ENCODE measurements around the gene CDH4. TPM values are rescaled to one million over a fixed set of nuclear protein-coding genes. Genes with fewer than 3 reads are reported as not detected.

Gene CDH4
- total RNA-seq, 1 experiment from 2014 or later: 5.3 TPM

DNA sequence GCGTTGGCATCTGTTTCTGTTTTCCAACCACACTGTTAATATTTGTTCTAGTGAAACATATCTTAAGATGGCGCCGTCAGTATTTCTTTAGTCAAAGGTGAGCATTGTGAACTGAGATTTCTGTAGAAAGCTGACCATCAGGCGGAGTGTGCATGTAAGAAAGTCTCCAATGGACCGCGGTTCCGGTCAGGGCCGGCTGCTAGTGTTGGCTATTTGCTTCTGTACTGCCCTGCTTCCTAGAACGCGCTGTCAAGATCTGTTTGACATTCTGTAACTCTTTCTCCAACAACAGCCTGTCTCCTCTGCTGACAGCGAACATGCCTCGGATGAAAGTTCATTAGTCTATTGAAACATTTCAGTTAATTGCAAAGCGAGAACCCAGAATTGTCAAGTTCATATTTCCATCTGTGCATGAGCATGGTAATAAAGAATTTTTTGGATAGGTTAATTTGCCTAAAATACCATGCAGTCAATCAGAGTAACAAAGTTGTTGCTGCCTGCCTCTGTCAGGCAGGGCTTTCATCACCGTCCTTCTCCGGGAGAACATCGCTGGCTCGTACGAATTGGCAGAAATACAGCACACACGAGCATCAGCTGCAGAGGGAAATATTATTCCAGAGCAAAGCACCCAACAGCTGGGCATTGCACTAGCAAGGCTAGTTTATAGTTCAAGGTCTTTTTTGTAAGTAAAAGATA is 369.1 kb downstream of the CDH4 start (continued):
- TF ChIP-seq SP1 (CRISPR knock-in tag; conservative IDR thresholded peaks at IDR 0.05): no peak

DNA sequence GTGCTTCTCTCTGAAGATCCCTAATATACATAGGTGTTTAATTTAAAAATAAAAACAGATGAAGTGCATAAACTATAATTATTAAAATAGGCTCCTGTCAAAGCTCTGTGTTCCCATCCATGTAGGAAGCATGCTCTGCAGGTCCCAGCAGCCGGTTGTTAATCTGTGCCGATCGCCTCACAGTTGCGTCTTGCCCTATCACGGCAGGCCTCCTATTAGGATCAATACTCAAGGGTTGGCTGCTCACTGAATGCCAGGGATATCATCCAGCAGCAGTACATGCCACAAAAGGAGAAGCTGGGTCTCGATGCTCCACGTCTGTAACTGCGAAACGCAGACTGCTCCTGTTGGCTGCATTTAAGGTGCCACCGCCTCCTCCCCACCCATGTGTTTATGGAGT is 369.8 kb downstream of the CDH4 start:
- H3K36me3 Mint-ChIP-seq: no peaks in the 10 kb centered on the region
- peaks cover 30% of the 10 kb centered on the region for H3K27me3 Mint-ChIP-seq (ENCODE audit: low read depth)
- TF ChIP-seq TEAD4 (CRISPR knock-in tag; IDR thresholded peaks at IDR 0.05): no peak
- TF ChIP-seq GTF2I (CRISPR knock-in tag; conservative IDR thresholded peaks at IDR 0.05): no peak
- no peak for TF ChIP-seq NR2C2 (CRISPR knock-in tag; IDR thresholded peaks at IDR 0.05)
- H3K4me3 Mint-ChIP-seq: no peak overlapping the region
- H3K9me3 Mint-ChIP-seq: peaks cover 6% of the 10 kb centered on the region
- H3K4me1 Mint-ChIP-seq: no peaks in the 10 kb centered on the region
- ATAC-seq (no peak), DNase-seq (ENCODE audit: low spot score) (no peak)
- ChIA-PET CTCF (no interaction called here), POLR2A (no interaction called here)
- no peak overlapping the region for H3K27ac Mint-ChIP-seq

GRCh38 chr20:61623451-61623850 is 371.4 kb downstream of the CDH4 start:
- POLR2A ChIA-PET: no interaction called here
- no peaks in the 10 kb centered on the region for H3K4me1 Mint-ChIP-seq
- no peak overlapping the region for H3K4me3 Mint-ChIP-seq
- DNase-seq (ENCODE audit: low spot score) (no peak), ATAC-seq (no peak)
- CTCF ChIA-PET: interaction anchor here (0.9 kb wide), 1 partner anchor 263 kb away, joined by 3 read pairs; no protein-coding TSS in a partner anchor
- no peaks in the 10 kb centered on the region for H3K36me3 Mint-ChIP-seq
- H3K9me3 Mint-ChIP-seq: no peaks in the 10 kb centered on the region
- peaks cover 21% of the 10 kb centered on the region for H3K27me3 Mint-ChIP-seq (ENCODE audit: low read depth)
- TF ChIP-seq, protein P1, sequence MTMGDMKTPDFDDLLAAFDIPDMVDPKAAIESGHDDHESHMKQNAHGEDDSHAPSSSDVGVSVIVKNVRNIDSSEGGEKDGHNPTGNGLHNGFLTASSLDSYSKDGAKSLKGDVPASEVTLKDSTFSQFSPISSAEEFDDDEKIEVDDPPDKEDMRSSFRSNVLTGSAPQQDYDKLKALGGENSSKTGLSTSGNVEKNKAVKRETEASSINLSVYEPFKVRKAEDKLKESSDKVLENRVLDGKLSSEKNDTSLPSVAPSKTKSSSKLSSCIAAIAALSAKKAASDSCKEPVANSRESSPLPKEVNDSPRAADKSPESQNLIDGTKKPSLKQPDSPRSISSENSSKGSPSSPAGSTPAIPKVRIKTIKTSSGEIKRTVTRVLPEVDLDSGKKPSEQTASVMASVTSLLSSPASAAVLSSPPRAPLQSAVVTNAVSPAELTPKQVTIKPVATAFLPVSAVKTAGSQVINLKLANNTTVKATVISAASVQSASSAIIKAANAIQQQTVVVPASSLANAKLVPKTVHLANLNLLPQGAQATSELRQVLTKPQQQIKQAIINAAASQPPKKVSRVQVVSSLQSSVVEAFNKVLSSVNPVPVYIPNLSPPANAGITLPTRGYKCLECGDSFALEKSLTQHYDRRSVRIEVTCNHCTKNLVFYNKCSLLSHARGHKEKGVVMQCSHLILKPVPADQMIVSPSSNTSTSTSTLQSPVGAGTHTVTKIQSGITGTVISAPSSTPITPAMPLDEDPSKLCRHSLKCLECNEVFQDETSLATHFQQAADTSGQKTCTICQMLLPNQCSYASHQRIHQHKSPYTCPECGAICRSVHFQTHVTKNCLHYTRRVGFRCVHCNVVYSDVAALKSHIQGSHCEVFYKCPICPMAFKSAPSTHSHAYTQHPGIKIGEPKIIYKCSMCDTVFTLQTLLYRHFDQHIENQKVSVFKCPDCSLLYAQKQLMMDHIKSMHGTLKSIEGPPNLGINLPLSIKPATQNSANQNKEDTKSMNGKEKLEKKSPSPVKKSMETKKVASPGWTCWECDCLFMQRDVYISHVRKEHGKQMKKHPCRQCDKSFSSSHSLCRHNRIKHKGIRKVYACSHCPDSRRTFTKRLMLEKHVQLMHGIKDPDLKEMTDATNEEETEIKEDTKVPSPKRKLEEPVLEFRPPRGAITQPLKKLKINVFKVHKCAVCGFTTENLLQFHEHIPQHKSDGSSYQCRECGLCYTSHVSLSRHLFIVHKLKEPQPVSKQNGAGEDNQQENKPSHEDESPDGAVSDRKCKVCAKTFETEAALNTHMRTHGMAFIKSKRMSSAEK (CRISPR knock-in tag; IDR thresholded peaks at IDR 0.05; ENCODE audit: borderline replicate concordance): no peak
- TF ChIP-seq MYBL2 (CRISPR knock-in tag; IDR thresholded peaks at IDR 0.05) (no peak), ZBTB43 (CRISPR knock-in tag; IDR thresholded peaks at IDR 0.05) (no peak), ZNF232 (CRISPR knock-in tag; IDR thresholded peaks at IDR 0.05) (no peak), E2F1 (CRISPR knock-in tag; IDR thresholded peaks at IDR 0.05) (no peak), CTCF (IDR thresholded peaks at IDR 0.05) (no peak), MXD4 (CRISPR knock-in tag; IDR thresholded peaks at IDR 0.05; ENCODE audit: borderline replicate concordance) (no peak), IRF2 (CRISPR knock-in tag; IDR thresholded peaks at IDR 0.05; ENCODE audit: borderline replicate concordance, low read depth) (no peak), FOXP4 (CRISPR knock-in tag; IDR thresholded peaks at IDR 0.05) (no peak)
- TF ChIP-seq, protein P2, sequence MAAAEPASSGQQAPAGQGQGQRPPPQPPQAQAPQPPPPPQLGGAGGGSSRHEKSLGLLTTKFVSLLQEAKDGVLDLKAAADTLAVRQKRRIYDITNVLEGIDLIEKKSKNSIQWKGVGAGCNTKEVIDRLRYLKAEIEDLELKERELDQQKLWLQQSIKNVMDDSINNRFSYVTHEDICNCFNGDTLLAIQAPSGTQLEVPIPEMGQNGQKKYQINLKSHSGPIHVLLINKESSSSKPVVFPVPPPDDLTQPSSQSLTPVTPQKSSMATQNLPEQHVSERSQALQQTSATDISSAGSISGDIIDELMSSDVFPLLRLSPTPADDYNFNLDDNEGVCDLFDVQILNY (CRISPR knock-in tag; IDR thresholded peaks at IDR 0.05): no peak
- TF ChIP-seq, protein P3, sequence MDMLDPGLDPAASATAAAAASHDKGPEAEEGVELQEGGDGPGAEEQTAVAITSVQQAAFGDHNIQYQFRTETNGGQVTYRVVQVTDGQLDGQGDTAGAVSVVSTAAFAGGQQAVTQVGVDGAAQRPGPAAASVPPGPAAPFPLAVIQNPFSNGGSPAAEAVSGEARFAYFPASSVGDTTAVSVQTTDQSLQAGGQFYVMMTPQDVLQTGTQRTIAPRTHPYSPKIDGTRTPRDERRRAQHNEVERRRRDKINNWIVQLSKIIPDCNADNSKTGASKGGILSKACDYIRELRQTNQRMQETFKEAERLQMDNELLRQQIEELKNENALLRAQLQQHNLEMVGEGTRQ (CRISPR knock-in tag; IDR thresholded peaks at IDR 0.05): no peak
- no peak overlapping the region for H3K27ac Mint-ChIP-seq
